Measurements from ENCODE around the gene OR51B6.

DNA sequence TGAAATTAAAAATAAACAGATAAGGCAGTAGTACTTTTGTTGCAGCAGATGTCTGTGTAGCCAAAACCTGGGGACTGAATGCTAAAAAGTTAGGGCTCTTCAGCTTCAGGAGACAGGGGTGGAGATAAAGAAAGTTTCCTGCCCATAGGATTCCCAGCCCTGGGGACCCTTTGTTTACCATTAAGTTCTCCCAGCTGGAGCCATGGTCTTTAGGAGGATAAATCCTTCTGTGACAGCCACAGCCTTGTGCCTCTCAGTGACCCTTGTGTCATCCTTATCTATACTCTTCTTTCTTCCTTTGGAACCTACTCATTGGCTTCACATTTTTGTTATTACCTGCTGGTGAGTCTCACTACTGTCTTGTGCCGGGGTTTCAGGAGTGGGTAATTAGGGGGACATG is 32.3 kb downstream of the OR51B6 start, which contains the start of gene OR51M1:
- TF ChIP-seq CTCF (IDR thresholded peaks at IDR 0.05) (no peak), POLR2A (IDR thresholded peaks at IDR 0.05) (no peak)
